Urinary bladder (tissue), 4 donors: Measurements from ENCODE around the gene BRD9. TPM values are rescaled to one million over a fixed set of nuclear protein-coding genes. Genes with fewer than 3 reads are reported as not detected.
"Not testable (repeated sequence)": the region's sequence is repeated elsewhere in the genome, so short reads cannot be mapped to it uniquely, and the experiment has no call there.

Source experiments
- DNase-seq: peaks from one replicate; pipeline ENCODE4 v3.0.0-alpha.2; 2015; ENCODE audit errors: extremely low spot score
- H3K27ac ChIP-seq: one replicate; pipeline ENCODE4 v1.5.1; 2013; ENCODE audit warnings: low read depth, mild to moderate bottlenecking, moderate library complexity
- H3K36me3 ChIP-seq: one replicate; pipeline ENCODE4 v1.6.1; 2013; ENCODE audit warnings: mild to moderate bottlenecking, moderate library complexity; ENCODE audit not compliant: insufficient read depth
- H3K4me1 ChIP-seq: one replicate; pipeline ENCODE4 v1.6.1; 2013; ENCODE audit warnings: mild to moderate bottlenecking, moderate library complexity; ENCODE audit not compliant: insufficient read depth
- H3K4me3 ChIP-seq: one replicate; pipeline ENCODE4 v1.5.1; 2013; ENCODE audit warnings: low read depth, low read length
- WGBS: extraction: QIAGEN DNeasy Blood & Tissue Kit; methylation state at CpG from one replicate; pipeline ENCODE4 v1.1.7; 2013; 5-methylcytosine and 5-hydroxymethylcytosine counted together
- polyA plus RNA-seq: library from polyadenylated mRNA; stranded (reverse); fragments of 200-250 nt; gene quantifications from one replicate; pipeline ENCODE4 v1.2.3, GENCODE V29; 2013
- total RNA-seq: library from RNA; depleted of rRNA; stranded (reverse); fragments of >200 nt; gene quantifications from one replicate; pipeline ENCODE4 v1.2.3, GENCODE V29; 2014
- donor health status: healthy with polysubstance abuse.
- donor health status: healthy.

Gene BRD9
- total and polyA plus RNA-seq, 2 donors = 27.6 to 27.8 TPM

DNA sequence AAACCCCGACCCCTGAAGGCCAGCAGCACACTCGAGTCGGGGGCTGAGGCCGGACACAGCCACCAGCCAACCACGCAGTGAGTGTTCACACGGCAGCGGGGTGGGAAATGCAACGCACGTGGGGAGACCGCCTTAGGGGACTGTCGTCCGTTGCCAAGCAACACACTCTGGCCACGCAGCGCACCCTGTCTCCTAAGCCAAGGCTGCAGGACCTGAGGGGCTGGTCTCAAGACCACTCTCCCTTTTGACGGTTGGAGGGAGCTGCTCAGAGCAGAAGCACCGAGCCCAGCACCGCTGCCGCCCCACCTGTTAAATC, 7.5 kb downstream of the BRD9 start:
- WGBS = 89% methylated on average over 18 of the region's 18 CpGs
- H3K36me3 ChIP-seq = peaks cover 13% of the 10 kb centered on the region

GRCh38 chr5:884345-885126, 8.1 kb downstream of the BRD9 start:
- Histone ChIP-seq H3K4me3 (no peak overlapping the region), H3K36me3 (peaks cover 13% of the 10 kb centered on the region), H3K4me1 (no peaks in the 10 kb centered on the region), H3K27ac (no peak overlapping the region)
- 93% methylated on average over 16 of the region's 16 CpGs for WGBS
- DNase-seq = no peak

More for the DNA sequence above, 7.5 kb downstream of the BRD9 start:
- Histone ChIP-seq H3K4me3 (no peak overlapping the region), H3K4me1 (no peaks in the 10 kb centered on the region), H3K27ac (no peak overlapping the region)
- DNase-seq = no peak

DNA sequence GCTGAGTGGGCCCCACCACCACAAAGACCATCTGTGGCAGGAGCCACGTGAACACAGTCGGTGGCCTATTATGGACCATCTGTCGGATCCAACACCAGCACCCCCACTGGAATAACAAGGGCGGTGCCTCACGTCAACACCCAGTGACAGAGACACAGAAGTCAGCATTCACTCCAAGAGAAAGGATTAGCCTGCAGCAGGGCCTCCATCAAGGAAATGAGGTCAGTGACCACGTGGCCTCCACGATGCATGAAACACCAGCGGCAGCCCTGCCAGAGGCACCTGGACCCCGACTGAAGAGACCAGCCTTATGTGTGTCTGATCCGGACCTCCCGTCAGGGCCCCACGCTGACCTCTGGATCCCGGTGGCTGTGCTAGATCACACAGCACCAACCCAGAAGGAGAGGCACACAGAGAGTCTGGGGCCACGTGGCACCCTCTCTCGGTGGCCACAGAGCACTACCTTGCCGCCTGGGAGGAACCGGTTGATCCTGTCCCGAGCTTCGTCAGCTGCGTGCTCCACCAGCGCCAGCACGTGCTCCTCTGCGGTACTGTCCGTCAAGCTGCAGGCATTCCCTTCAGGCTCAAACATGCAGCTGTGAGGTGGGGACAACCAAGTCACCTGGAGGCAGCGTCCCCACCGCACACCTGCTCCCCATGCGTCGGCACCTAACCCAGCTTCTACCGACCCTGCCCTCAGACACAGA, 9.0 kb downstream of the BRD9 start:
- DNase-seq = no peak
- no peak overlapping the region for H3K27ac ChIP-seq
- no peak overlapping the region for H3K4me3 ChIP-seq
- H3K36me3 ChIP-seq = peaks cover 13% of the 10 kb centered on the region
- WGBS = 94% methylated on average over 29 of the region's 29 CpGs
- H3K4me1 ChIP-seq = no peaks in the 10 kb centered on the region

DNA sequence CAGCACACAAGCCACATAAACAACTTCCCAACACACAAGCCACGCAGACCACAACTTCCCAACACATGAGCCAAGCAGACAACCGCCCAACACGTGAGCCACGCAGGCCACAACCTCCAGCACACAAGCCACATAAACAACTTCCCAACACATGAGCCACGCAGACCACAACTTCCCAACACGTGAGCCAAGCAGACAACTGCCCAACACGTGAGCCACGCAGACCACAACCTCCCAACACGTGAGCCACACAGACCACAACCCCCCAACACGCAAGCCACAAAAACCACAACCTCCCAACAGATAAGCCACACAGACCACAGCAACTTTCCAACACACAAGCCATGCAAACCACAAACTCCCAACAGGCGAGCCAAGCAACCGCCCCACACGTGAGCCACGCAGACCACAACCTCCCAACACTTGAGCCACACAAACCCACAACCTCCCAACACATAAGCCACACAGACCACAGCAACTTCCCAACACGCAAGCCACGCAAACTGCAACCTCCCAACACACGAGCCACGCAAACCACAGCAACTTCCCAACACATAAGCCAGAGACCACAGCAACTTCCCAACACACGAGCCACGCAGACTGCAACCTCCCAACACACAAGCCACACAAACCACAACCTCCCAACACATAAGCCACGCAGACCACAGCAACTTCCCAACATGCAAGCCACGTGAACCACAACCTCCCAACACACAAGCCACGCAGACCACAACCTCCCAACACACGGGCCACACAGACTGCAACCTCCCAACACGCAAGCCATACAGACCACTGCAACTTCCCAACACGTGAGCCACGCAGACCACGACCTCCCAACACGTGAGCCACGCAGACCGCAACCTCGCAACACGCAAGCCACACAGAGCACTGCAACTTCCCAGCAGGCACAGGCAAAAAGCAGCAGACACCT, 10.1 kb downstream of the BRD9 start:
- no peak overlapping the region for H3K27ac ChIP-seq
- H3K36me3 ChIP-seq = peaks cover 13% of the 10 kb centered on the region
- no peaks in the 10 kb centered on the region for H3K4me1 ChIP-seq
- WGBS = 93% methylated on average over 33 of the region's 33 CpGs
- DNase-seq = no peak
- H3K4me3 ChIP-seq = no peak overlapping the region

GRCh38 chr5:881551-881935, 11.1 kb downstream of the BRD9 start:
- no peak for DNase-seq
- WGBS = 90% methylated on average over 12 of the region's 12 CpGs
- Histone ChIP-seq H3K4me1 (no peaks in the 10 kb centered on the region), H3K36me3 (peaks cover 13% of the 10 kb centered on the region), H3K27ac (no peak overlapping the region), H3K4me3 (no peak overlapping the region)

- Histone ChIP-seq H3K27ac (no peak overlapping the region), H3K36me3 (peaks cover 13% of the 10 kb centered on the region), H3K4me3 (no peak overlapping the region), H3K4me1 (no peaks in the 10 kb centered on the region)
- no peak for DNase-seq
- WGBS = 93% methylated on average over 35 of the region's 35 CpGs
Observed at GRCh38 chr5:880816-881550, 11.6 kb downstream of the BRD9 start.

GRCh38 chr5:878677-879076, 13.9 kb downstream of the BRD9 start:
- H3K27ac ChIP-seq, H3K4me3 ChIP-seq, DNase-seq, H3K4me1 ChIP-seq: not testable (repeated sequence)
- WGBS = no CpG with 5 or more reads among the region's 8 CpGs
- H3K36me3 ChIP-seq = peaks cover 12% of the 10 kb centered on the region

GRCh38 chr5:878125-878524, 14.5 kb downstream of the BRD9 start:
- no peak overlapping the region for H3K27ac ChIP-seq
- no peaks in the 10 kb centered on the region for H3K4me1 ChIP-seq
- peaks cover 12% of the 10 kb centered on the region for H3K36me3 ChIP-seq
- 92% methylated on average over 15 of the region's 15 CpGs for WGBS
- DNase-seq = no peak
- no peak overlapping the region for H3K4me3 ChIP-seq

DNA sequence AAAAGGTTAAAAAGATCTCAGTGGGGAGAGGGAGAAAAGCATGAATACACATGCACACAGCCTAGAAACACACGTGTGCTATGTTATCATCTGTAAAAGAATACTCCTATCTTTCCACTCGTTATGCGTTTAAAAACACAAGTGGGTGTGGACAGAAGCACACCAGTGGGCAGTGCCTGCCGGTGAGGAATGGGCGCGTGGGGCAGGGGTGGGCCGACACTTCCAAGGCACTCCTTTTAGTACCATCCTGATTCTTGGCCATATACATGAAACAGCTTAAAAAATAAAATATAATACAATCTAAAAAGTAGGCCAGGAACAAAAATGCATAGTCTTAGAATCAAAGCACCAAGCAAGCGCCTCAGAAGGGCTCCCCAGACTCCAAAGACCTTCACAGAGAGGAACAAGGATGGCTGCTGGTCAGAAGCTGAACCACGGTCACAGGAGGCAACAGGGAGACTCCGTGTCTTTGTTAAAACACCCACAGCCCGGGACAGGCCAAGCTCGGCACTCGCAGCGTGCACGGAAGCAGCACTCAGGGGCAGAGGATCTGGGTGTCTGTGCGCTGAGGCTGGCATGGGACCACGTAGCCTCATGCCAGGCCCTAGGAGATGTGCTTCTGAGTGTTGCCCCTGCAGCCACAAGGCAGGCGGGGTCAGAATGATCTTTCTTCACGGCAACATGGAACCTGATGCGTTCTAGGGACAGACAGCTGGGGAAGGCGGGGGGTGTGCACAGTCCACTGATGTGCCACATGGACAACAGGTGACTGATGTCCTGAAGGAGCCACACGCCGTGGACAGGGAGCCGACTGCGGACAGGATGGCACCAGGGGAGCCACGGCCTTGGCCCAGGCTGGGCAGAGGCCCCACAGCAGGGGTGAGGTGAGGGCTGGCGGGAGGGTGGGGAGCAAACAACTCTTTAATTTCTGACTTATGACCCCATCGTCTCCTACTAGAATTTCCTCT, 15.9 kb downstream of the BRD9 start:
- Histone ChIP-seq H3K36me3 (peaks cover 11% of the 10 kb centered on the region), H3K4me3 (no peak overlapping the region), H3K27ac (no peak overlapping the region), H3K4me1 (no peaks in the 10 kb centered on the region)
- 93% methylated on average over 28 of the region's 28 CpGs for WGBS
- no peak for DNase-seq

- no peak overlapping the region for H3K27ac ChIP-seq
- 95% methylated on average over 24 of the region's 24 CpGs for WGBS
- no peak for DNase-seq
Observed at GRCh38 chr5:875931-876330, 16.7 kb downstream of the BRD9 start.

GRCh38 chr5:873328-873727, 19.3 kb downstream of the BRD9 start:
- no peak overlapping the region for H3K27ac ChIP-seq

More at GRCh38 chr5:875931-876330, 16.7 kb downstream of the BRD9 start:
- Histone ChIP-seq H3K4me1 (no peaks in the 10 kb centered on the region), H3K36me3 (peaks cover 7% of the 10 kb centered on the region), H3K4me3 (no peak overlapping the region)

DNA sequence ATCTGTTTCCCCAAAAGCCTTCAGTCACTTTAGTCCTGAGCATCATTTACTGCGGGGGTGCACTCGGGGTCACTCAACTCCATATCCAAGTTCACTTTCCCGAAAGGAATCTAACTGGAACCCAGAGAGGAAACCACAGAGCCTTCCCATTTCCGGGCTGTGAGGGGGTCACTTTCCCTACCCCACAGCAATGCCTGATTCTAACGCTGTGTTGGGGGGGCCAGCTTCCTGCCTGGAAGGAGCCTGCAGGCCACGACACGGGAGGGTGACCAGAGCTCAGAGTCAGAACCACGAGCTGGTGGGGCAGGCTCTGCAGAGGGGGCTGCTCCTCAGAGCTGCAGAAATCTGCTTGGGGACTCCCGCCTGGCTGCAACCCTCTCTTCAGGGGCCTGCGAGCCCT, 20.3 kb downstream of the BRD9 start:
- Histone ChIP-seq H3K36me3 (peaks cover 10% of the 10 kb centered on the region), H3K4me3 (no peak overlapping the region), H3K4me1 (no peaks in the 10 kb centered on the region), H3K27ac (no peak overlapping the region)
- no peak for DNase-seq
- 83% methylated on average over 10 of the region's 10 CpGs for WGBS

More at GRCh38 chr5:873328-873727, 19.3 kb downstream of the BRD9 start:
- no peak for DNase-seq
- Histone ChIP-seq H3K4me1 (no peaks in the 10 kb centered on the region), H3K4me3 (no peak overlapping the region), H3K36me3 (peaks cover 10% of the 10 kb centered on the region)
- WGBS = 78% methylated on average over 8 of the region's 8 CpGs
